Testis (tissue), 2 donors: ENCODE results near the gene SENP1.

ENCODE experiments used
- POLR2A ChIP-seq: fragments of 450-650 bp; IDR thresholded peaks from one replicate; pipeline ENCODE4 v1.6.1; 2017; ENCODE audit warnings: antibody characterized with exemption, mild to moderate bottlenecking, moderate library complexity
- TF ChIP-seq, protein P1 (sequence below), 3 experiments: fragments of 450-650 bp in 2 of 3; fragments of 200-600 bp in 1 of 3; sonication (generic) in 1 of 3; IDR thresholded peaks; one replicate each; pipeline ENCODE4 v1.5.1; 2016 to 2019; ENCODE audit warnings: antibody characterized with exemption in 3 of 3, mild to moderate bottlenecking in 2 of 3, moderate library complexity in 1 of 3

DNA sequence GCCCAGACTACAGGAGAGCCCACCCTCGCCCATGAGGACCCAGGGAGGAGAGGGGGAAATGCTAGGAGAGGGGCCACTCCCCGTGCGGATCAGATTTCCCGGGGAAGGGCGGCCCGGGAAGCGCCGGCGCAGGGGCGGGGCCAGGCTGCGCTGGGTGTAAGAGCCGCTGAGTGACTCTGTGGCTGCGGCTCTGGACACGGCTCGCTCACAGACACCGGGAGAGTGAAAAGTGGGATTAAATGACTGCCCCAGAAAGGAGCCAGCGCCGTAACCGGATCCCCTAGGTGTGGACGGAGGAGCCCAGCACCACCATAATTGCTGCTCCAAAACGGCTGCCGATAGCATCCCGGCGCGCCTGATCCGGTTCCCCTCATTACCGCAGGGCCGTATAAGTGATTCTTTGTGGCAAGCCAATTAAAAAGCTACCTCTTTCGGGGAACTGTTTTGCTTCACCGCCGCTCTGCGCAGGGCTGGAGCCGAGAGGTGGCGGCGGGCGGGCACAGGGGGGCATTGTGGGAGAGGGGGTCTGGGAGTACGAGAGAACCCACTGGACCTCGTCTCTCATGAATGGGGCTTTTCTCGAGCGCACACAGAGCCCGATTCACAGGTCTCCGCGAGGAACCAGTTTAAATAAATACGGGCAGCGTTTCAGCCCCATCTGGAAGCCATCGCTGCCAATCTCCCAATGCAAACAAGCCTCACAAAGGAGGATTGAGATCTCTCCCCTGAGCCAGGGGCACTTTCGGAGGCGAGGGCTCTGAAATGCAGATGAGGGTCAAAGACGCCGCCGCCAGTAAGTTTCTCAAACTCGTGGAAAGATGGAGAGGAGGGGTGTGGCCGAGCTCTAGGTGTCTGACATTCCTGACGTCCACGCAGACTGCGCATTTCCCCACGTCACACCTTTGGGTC is 104.1 kb downstream of the SENP1 start:
- TF ChIP-seq, protein P1, sequence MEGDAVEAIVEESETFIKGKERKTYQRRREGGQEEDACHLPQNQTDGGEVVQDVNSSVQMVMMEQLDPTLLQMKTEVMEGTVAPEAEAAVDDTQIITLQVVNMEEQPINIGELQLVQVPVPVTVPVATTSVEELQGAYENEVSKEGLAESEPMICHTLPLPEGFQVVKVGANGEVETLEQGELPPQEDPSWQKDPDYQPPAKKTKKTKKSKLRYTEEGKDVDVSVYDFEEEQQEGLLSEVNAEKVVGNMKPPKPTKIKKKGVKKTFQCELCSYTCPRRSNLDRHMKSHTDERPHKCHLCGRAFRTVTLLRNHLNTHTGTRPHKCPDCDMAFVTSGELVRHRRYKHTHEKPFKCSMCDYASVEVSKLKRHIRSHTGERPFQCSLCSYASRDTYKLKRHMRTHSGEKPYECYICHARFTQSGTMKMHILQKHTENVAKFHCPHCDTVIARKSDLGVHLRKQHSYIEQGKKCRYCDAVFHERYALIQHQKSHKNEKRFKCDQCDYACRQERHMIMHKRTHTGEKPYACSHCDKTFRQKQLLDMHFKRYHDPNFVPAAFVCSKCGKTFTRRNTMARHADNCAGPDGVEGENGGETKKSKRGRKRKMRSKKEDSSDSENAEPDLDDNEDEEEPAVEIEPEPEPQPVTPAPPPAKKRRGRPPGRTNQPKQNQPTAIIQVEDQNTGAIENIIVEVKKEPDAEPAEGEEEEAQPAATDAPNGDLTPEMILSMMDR (IDR thresholded peaks at IDR 0.05): no peak
- TF ChIP-seq POLR2A: no peak
